Measurements from ENCODE around the gene ATP6V1F.

The ATP6V1F gene

GRCh38 chr7:128838981-128839731 lies 23.5 kb upstream of the ATP6V1F start:
- no peak overlapping the region for H3K4me3 ChIP-seq (ENCODE audit: low read length)
- H3K79me2 ChIP-seq (ENCODE audit: control insufficient read depth, low read length) = no peaks in the 10 kb centered on the region
- no peak overlapping the region for H3K27ac ChIP-seq (ENCODE audit: low read depth, low read length)
- peaks cover 17% of the 10 kb centered on the region for H3K4me1 ChIP-seq (ENCODE audit: control insufficient read depth, low read length)
- no peak for TF ChIP-seq EZH2phosphoT487 (IDR thresholded peaks at IDR 0.05; ENCODE audit: borderline replicate concordance, low read length)
- no peak for TF ChIP-seq CTCF (IDR thresholded peaks at IDR 0.05; ENCODE audit: low read depth, low read length, poor library complexity, severe bottlenecking)
- H3K36me3 ChIP-seq (ENCODE audit: control insufficient read depth, low read length) = no peaks in the 10 kb centered on the region
- H3F3A ChIP-seq (ENCODE audit: control insufficient read depth, insufficient read depth) = peaks cover 4% of the 10 kb centered on the region
- no peaks in the 10 kb centered on the region for H3K9me2 ChIP-seq (replicated peaks; ENCODE audit: control insufficient read depth, low read length)
- no peaks in the 10 kb centered on the region for H3K9me3 ChIP-seq (ENCODE audit: control insufficient read depth, insufficient read depth, low read length)
- no peak overlapping the region for H3K4me2 ChIP-seq (ENCODE audit: low read length)
- H4K20me1 ChIP-seq (ENCODE audit: control insufficient read depth, insufficient read depth, low read depth, low read length) = no peaks in the 10 kb centered on the region
- no peaks in the 10 kb centered on the region for H3K27me3 ChIP-seq (ENCODE audit: control insufficient read depth, low read length)

GRCh38 chr7:128839751-128840177 lies 22.9 kb upstream of the ATP6V1F start:
- no peaks in the 10 kb centered on the region for H3K27me3 ChIP-seq (ENCODE audit: control insufficient read depth, low read length)
- no peaks in the 10 kb centered on the region for H3K9me2 ChIP-seq (replicated peaks; ENCODE audit: control insufficient read depth, low read length)
- no peaks in the 10 kb centered on the region for H3K36me3 ChIP-seq (ENCODE audit: control insufficient read depth, low read length)
- no peaks in the 10 kb centered on the region for H3K79me2 ChIP-seq (ENCODE audit: control insufficient read depth, low read length)
- H3K4me1 ChIP-seq (ENCODE audit: control insufficient read depth, low read length) = peaks cover 17% of the 10 kb centered on the region
- no peak overlapping the region for H3K4me3 ChIP-seq (ENCODE audit: low read length)
- TF ChIP-seq CTCF (IDR thresholded peaks at IDR 0.05; ENCODE audit: low read depth, low read length, poor library complexity, severe bottlenecking) (no peak), EZH2phosphoT487 (IDR thresholded peaks at IDR 0.05; ENCODE audit: borderline replicate concordance, low read length) (no peak)
- peaks cover 1% of the 10 kb centered on the region for H3F3A ChIP-seq (ENCODE audit: control insufficient read depth, insufficient read depth)
- no peak overlapping the region for H3K4me2 ChIP-seq (ENCODE audit: low read length)
- no peaks in the 10 kb centered on the region for H3K9me3 ChIP-seq (ENCODE audit: control insufficient read depth, insufficient read depth, low read length)
- H4K20me1 ChIP-seq (ENCODE audit: control insufficient read depth, insufficient read depth, low read depth, low read length) = no peaks in the 10 kb centered on the region
- no peak overlapping the region for H3K27ac ChIP-seq (ENCODE audit: low read depth, low read length)

- H3K36me3 ChIP-seq (ENCODE audit: control insufficient read depth, low read length) = no peaks in the 10 kb centered on the region
- no peaks in the 10 kb centered on the region for H3F3A ChIP-seq (ENCODE audit: control insufficient read depth, insufficient read depth)
- no peaks in the 10 kb centered on the region for H3K79me2 ChIP-seq (ENCODE audit: control insufficient read depth, low read length)
- H3K9me2 ChIP-seq (replicated peaks; ENCODE audit: control insufficient read depth, low read length) = no peaks in the 10 kb centered on the region
- H3K27ac ChIP-seq (ENCODE audit: low read depth, low read length) = no peak overlapping the region
- H3K27me3 ChIP-seq (ENCODE audit: control insufficient read depth, low read length) = no peaks in the 10 kb centered on the region
- no peaks in the 10 kb centered on the region for H4K20me1 ChIP-seq (ENCODE audit: control insufficient read depth, insufficient read depth, low read depth, low read length)
- no peaks in the 10 kb centered on the region for H3K9me3 ChIP-seq (ENCODE audit: control insufficient read depth, insufficient read depth, low read length)
- TF ChIP-seq CTCF (IDR thresholded peaks at IDR 0.05; ENCODE audit: low read depth, low read length, poor library complexity, severe bottlenecking) (no peak), EZH2phosphoT487 (IDR thresholded peaks at IDR 0.05; ENCODE audit: borderline replicate concordance, low read length) (no peak)
- no peak overlapping the region for H3K4me2 ChIP-seq (ENCODE audit: low read length)
- peaks cover 17% of the 10 kb centered on the region for H3K4me1 ChIP-seq (ENCODE audit: control insufficient read depth, low read length)
- no peak overlapping the region for H3K4me3 ChIP-seq (ENCODE audit: low read length)
Measured at GRCh38 chr7:128840326-128841170, 22.1 kb upstream of the ATP6V1F start.
